ENCODE measurements around the gene TMEM270.
"Not testable (repeated sequence)": the region's sequence is repeated elsewhere in the genome, so short reads cannot be mapped to it uniquely, and the experiment has no call there.

- not testable (repeated sequence) for TF ChIP-seq TEAD4 (CRISPR knock-in tag; IDR thresholded peaks at IDR 0.05); SMAD4 (CRISPR knock-in tag; IDR thresholded peaks at IDR 0.05); CTCF (IDR thresholded peaks at IDR 0.05); FOXP1 (CRISPR knock-in tag; IDR thresholded peaks at IDR 0.05; ENCODE audit: borderline replicate concordance); MYBL2 (CRISPR knock-in tag; IDR thresholded peaks at IDR 0.05); FOXK1 (CRISPR knock-in tag; IDR thresholded peaks at IDR 0.05); E2F4 (CRISPR knock-in tag; IDR thresholded peaks at IDR 0.05; ENCODE audit: borderline replicate concordance, low read depth); SMAD3 (CRISPR knock-in tag; IDR thresholded peaks at IDR 0.05; ENCODE audit: borderline replicate concordance); ZNF121 (CRISPR knock-in tag; IDR thresholded peaks at IDR 0.05); USF1 (CRISPR knock-in tag; IDR thresholded peaks at IDR 0.05); SP1 (CRISPR knock-in tag; conservative IDR thresholded peaks at IDR 0.05); ATF2 (CRISPR knock-in tag; IDR thresholded peaks at IDR 0.05; ENCODE audit: borderline replicate concordance, low read depth)
- TF ChIP-seq, protein P1, sequence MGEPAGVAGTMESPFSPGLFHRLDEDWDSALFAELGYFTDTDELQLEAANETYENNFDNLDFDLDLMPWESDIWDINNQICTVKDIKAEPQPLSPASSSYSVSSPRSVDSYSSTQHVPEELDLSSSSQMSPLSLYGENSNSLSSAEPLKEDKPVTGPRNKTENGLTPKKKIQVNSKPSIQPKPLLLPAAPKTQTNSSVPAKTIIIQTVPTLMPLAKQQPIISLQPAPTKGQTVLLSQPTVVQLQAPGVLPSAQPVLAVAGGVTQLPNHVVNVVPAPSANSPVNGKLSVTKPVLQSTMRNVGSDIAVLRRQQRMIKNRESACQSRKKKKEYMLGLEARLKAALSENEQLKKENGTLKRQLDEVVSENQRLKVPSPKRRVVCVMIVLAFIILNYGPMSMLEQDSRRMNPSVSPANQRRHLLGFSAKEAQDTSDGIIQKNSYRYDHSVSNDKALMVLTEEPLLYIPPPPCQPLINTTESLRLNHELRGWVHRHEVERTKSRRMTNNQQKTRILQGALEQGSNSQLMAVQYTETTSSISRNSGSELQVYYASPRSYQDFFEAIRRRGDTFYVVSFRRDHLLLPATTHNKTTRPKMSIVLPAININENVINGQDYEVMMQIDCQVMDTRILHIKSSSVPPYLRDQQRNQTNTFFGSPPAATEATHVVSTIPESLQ (CRISPR knock-in tag; IDR thresholded peaks at IDR 0.05), result not testable (repeated sequence)
Observed at GRCh38 chr7:73837167-73837566, 23.8 kb upstream of the TMEM270 start.

Measured in WTC11 (cell line).